Breast epithelium (tissue), 3 donors: ENCODE measurements around the gene SFMBT1.

Experiments
- POLR2A ChIP-seq: fragments of 450-650 bp; IDR thresholded peaks from one replicate; pipeline ENCODE4 v1.6.1; 2016; ENCODE audit warnings: antibody characterized with exemption, mild to moderate bottlenecking, moderate library complexity
- TF ChIP-seq, protein P1 (sequence below), 3 donors: fragments of 450-650 bp; IDR thresholded peaks; one replicate each; pipeline ENCODE4 v1.5.1; 2016 to 2017; ENCODE audit warnings: antibody characterized with exemption in 3 of 3, mild to moderate bottlenecking in 3 of 3, moderate library complexity in 3 of 3

- TF ChIP-seq, protein P1, sequence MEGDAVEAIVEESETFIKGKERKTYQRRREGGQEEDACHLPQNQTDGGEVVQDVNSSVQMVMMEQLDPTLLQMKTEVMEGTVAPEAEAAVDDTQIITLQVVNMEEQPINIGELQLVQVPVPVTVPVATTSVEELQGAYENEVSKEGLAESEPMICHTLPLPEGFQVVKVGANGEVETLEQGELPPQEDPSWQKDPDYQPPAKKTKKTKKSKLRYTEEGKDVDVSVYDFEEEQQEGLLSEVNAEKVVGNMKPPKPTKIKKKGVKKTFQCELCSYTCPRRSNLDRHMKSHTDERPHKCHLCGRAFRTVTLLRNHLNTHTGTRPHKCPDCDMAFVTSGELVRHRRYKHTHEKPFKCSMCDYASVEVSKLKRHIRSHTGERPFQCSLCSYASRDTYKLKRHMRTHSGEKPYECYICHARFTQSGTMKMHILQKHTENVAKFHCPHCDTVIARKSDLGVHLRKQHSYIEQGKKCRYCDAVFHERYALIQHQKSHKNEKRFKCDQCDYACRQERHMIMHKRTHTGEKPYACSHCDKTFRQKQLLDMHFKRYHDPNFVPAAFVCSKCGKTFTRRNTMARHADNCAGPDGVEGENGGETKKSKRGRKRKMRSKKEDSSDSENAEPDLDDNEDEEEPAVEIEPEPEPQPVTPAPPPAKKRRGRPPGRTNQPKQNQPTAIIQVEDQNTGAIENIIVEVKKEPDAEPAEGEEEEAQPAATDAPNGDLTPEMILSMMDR (IDR thresholded peaks at IDR 0.05): no peak
- no peak for TF ChIP-seq POLR2A
Measured at GRCh38 chr3:52892290-52892624, 153.6 kb downstream of the SFMBT1 start.
